LNCaP clone FGC (cell line): ENCODE data around the gene ZBTB24.
A peak's percentile ranks its signal among the peaks of the same experiment; 100 is the strongest.

Experiments used
- DNase-seq: peaks from one replicate; pipeline ENCODE4 v3.0.0-alpha.2; 2011; ENCODE audit warnings: low read depth
- H3K4me3 ChIP-seq: 2 replicates; pipeline ENCODE4 v1.5.1; 2011; ENCODE audit warnings: mild to moderate bottlenecking, low read depth, low read length, control low read depth
- CTCF ChIP-seq: IDR thresholded peaks from 2 replicates; pipeline ENCODE4 v1.5.1; 2012; ENCODE audit warnings: mild to moderate bottlenecking; ENCODE audit not compliant: control insufficient read depth, insufficient read depth; ENCODE audit errors: extremely low read depth

ZBTB24 gene

GRCh38 chr6:109490713-109491112 is 7.7 kb upstream of the ZBTB24 start:
- DNase-seq = no peak
- TF ChIP-seq CTCF = no peak
- no peak overlapping the region for H3K4me3 ChIP-seq

GRCh38 chr6:109488001-109488400 is 5.0 kb upstream of the ZBTB24 start:
- DNase-seq = no peak
- no peak overlapping the region for H3K4me3 ChIP-seq
- TF ChIP-seq CTCF = no peak

- peak; percentile 83 for DNase-seq
- H3K4me3 ChIP-seq = no peak overlapping the region
- no peak for TF ChIP-seq CTCF
Measured at GRCh38 chr6:109486068-109486467, 3.0 kb upstream of the ZBTB24 start.

GRCh38 chr6:109485266-109485935 is 2.4 kb upstream of the ZBTB24 start:
- H3K4me3 ChIP-seq = no peak overlapping the region
- no peak for TF ChIP-seq CTCF
- no peak for DNase-seq

GRCh38 chr6:109484122-109484521 is 1.1 kb upstream of the ZBTB24 start:
- H3K4me3 ChIP-seq = peak overlapping the region; percentile 50; the same call in 1 of the 2 replicates
- TF ChIP-seq CTCF = no peak
- no peak for DNase-seq

GRCh38 chr6:109483735-109484057 is 677 bp upstream of the ZBTB24 start:
- H3K4me3 ChIP-seq = peak overlapping the region; percentile 50
- no peak for DNase-seq
- TF ChIP-seq CTCF = no peak

GRCh38 chr6:109480993-109481480 is 2.0 kb downstream of the ZBTB24 start:
- no peak overlapping the region for H3K4me3 ChIP-seq
- DNase-seq = no peak

More at GRCh38 chr6:109480993-109481480, 2.0 kb downstream of the ZBTB24 start:
- TF ChIP-seq CTCF = no peak
